NCI-H146 treated with DMSO at 0.1 percent for 48 hours (cell line): Measurements from ENCODE around the gene ZC3H18.
A peak's percentile ranks its signal among the peaks of the same experiment; 100 is the strongest.

Experiments
- DNase-seq: peaks from one replicate; lab custom pipeline; 2025; ENCODE audit not compliant: unreplicated experiment; lab: John Stamatoyannopoulos, UW

The ZC3H18 gene

DNA sequence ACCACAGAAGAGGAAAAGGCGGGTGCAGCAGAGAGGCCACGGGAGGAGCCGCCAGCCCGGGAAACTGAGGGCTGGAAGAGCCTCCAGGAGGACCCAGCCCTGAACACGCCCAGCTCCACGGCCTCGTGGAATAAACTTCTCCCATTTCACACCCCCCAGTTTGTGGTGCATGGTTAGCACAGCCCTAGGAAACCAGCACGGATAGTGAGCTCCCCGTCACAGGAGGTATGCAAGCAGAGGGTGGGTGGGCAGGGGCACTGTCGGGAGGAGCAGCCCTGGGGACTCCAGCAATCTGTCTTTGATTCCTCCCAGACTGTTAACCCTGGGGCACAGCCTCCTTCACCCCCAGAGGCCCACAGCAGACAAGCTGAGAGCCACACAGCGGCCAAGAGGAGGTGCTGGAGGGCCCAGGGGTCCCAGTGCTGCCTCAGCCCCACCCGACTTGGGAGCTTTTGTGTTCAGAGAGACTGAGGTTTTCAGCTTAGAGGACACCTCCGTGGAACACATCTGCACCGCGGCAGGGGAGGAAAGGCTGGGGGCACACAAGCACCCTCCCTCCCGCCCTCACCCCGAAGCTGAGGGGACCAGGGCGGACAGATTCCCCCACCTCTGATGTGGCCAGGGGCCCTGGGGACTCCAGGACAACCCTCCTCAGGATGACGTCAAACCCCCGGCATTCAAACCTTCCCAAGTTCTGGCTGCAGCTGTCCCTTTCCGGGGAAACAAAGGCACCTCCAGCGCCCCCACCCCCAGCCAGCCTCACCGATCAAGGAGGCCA, 66.5 kb downstream of the ZC3H18 start:
- no peak for DNase-seq

- no peak for DNase-seq
Observed at GRCh38 chr16:88638323-88639230, 68.4 kb downstream of the ZC3H18 start, which contains the start of gene IL17C. TSS of gene IL17C (plus strand) at chr16:88638572. CDS start at chr16:88638642, 70 bp downstream.

DNA sequence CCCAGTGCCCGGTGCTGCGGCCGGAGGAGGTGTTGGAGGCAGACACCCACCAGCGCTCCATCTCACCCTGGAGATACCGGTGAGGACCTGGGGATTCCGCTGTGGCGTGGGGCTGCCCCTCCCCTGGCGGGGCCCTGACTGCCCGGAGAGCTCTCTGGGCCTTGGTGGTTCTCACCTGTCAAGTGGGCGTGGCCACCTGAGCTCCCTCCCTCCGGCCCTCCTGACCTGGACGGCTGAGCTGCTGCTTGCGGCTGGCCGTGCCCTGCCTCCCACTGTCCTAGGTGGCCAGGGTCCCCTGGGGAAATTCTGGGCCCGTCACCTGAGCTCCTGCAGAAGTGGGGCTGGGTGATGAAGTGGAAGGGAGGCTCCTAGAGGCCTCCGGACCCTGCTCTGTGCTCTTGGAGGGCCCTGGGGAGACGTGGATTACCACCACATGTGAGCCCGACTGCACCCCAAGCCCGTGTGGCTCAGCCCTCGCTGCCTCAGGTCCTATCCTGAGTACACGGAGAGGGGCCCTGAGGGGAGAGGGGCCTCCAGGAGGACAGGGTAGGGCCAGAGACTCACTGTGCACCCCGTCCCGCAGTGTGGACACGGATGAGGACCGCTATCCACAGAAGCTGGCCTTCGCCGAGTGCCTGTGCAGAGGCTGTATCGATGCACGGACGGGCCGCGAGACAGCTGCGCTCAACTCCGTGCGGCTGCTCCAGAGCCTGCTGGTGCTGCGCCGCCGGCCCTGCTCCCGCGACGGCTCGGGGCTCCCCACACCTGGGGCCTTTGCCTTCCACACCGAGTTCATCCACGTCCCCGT, 69.2 kb downstream of the ZC3H18 start:
- DNase-seq: no peak

DNA sequence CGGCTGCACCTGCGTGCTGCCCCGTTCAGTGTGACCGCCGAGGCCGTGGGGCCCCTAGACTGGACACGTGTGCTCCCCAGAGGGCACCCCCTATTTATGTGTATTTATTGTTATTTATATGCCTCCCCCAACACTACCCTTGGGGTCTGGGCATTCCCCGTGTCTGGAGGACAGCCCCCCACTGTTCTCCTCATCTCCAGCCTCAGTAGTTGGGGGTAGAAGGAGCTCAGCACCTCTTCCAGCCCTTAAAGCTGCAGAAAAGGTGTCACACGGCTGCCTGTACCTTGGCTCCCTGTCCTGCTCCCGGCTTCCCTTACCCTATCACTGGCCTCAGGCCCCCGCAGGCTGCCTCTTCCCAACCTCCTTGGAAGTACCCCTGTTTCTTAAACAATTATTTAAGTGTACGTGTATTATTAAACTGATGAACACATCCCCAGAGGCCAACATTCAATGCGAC, 69.9 kb downstream of the ZC3H18 start:
- no peak for DNase-seq

DNA sequence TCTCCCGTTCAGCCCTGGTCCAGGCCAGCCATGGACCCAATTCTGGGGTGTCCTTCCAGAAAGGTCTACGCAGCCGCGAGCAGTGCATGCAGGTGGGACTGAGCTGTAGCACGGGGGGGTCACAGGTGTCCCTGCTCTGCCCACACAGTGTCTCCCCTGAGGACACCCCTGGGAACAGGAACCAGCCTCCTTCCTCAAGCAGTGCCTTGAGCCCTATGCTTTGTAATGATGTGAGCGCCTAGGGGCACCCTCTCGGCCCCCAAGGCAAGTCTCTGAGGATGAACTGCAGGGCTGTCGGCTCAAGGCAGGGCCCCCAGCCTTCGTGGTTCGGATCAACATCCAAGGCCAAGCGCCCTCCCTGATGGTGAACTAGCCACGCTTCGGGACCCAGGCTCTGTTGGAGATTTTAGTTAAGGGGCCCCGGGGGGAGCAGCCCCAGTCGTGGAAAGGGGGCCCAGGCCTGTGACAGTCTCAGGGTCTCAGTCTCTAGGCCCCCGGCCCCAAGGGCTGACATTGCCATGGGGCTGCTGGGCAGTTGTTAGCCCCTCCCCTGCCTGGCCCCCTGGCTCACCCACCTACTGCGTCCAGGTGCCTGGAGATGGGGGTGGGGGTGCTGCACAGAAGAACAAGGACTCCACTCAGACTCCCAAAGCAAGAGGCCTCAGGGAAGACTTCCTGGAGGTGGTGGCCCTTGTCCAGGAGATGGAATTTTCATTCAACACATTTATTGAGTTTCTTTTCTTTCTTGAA, 70.5 kb downstream of the ZC3H18 start:
- no peak for DNase-seq

GRCh38 chr16:88642881-88643643, 72.9 kb downstream of the ZC3H18 start:
- DNase-seq: no peak

DNA sequence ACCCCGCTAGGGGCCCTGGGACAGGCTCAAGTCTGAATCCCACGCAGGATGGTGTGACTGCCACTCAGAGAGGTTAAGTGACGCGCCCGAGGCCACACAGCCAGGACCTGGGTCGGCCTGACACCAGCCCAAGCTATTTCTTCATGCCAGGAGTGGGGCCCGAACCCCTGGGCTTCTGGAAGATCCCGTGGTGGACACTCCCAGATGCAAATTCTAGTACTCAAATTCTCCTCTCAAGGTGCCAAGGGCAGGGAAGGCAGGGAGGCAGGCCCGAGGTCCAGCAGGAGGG, 73.4 kb downstream of the ZC3H18 start:
- DNase-seq: no peak

GRCh38 chr16:88645455-88645854, 75.3 kb downstream of the ZC3H18 start:
- no peak for DNase-seq

DNA sequence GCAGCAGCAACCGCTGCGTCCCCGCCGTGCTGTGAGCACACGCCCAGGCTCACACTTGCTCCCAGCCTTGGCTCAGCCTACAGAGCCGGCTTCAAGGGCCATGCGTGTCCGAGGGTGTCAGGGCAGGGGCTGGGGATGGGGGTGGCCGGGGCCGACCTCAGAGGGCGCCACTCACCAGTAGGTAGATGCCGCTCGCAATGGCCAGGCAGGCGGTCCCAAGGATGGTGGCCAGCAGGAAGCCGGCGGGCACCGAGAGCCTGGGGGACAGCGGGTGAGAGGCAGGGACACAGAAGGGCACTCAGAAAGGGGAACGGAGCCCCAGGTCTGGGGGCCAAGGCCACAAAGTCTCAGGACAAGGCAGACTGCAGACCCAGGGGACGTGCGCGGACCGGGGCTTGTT, 75.7 kb downstream of the ZC3H18 start:
- no peak for DNase-seq

DNA sequence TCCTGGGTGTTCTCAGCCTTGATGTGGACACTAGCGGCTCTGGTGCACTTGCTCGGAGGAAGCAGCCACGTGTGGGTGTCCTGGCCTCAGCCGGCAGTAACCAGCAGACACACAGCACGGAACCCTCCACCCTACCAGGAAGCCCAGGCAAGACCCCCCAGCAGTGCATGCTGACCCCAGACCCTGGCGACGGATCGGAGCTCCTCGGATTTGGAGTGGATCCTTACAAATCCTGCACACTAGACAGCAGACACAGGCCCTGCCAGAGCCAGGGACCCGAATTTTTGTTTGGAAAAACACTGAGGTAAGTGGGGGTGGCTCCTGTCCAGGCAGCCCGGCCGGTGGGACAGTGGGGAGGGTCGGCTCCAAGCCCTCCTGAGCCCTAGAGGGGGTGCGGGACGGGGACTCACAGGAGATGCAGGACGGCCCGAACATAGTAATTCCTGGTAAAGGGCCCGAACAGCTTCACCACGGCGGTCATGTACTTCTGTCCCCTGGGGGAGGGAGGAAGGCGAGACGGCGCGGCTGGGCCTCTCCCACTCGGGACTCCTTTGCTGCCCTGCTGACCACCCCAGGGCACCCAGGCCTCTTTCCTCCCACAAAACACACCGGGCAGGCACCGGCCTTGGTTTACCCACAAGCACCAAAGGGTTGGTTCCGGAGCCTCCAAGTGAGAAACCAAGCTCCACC, 76.3 kb downstream of the ZC3H18 start:
- DNase-seq: no peak

- DNase-seq: no peak
Observed at GRCh38 chr16:88647178-88648070, 77.2 kb downstream of the ZC3H18 start.

GRCh38 chr16:88649195-88649923, 79.2 kb downstream of the ZC3H18 start:
- DNase-seq: peak; percentile 25

GRCh38 chr16:88649924-88650748, 79.9 kb downstream of the ZC3H18 start:
- DNase-seq: no peak

- no peak for DNase-seq
Observed at GRCh38 chr16:88650749-88651275, 80.6 kb downstream of the ZC3H18 start, which contains the start of gene CYBA. TSS of gene CYBA (minus strand) at chr16:88651053. CDS start at chr16:88651013, 40 bp downstream.

- peak; percentile 48 for DNase-seq
Observed at GRCh38 chr16:88651276-88651988, 81.2 kb downstream of the ZC3H18 start.
